ENCODE measurements around the gene PLEKHS1.

GRCh38 chr10:113736576-113736975, 14.9 kb upstream of the PLEKHS1 start:
- no peak for TF ChIP-seq CTCF (IDR thresholded peaks at IDR 0.05; ENCODE audit: low read length)
- no peak for TF ChIP-seq EZH2 (IDR thresholded peaks at IDR 0.05; ENCODE audit: borderline replicate concordance, low read length)
